GOT3 (cell line): ENCODE results near the gene SMIM43.

Source experiments
- DNase-seq: peaks from one replicate; lab custom pipeline; 2025; ENCODE audit warnings: mixed read lengths; lab: John Stamatoyannopoulos, UW

Gene SMIM43

DNA sequence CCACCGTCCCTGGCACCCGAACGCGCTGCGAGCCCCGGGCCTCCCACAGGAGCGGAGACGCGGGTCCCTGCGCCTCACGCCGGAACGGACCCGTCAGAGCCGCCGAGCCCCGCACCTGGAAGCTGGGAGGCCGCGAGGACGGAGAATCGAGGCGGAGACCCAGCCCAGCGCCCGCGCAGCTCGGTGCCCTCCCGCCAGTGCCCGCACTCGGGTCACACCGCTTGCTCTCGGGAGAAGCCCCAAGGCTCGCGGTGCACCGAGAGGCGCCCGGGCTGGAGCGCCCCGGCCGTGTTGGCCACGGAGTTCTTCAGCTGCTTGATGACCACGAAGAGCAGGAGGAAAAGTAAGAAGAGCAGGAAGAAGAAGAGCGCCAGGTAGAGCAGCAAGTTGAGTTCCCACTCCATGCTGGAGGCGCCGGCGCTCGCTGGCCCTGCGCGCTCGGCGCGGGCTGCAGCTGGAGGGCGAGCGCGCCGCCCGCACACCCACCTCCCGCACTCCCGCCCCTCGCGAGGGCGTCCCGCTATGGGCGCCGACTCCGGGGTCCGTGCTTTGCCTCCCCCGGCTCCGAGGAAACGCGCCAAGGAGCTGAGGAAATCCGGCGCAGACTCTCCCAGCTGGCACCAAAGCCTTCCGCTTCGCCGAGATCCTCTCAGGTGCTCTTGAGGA, at the start of gene SMIM43:
Gene SMIM43 (minus strand): TSS at position 463 of the 666 bp plus-strand sequence. CDS start 59 bp downstream, at position 404.
- DNase-seq: no peak

DNA sequence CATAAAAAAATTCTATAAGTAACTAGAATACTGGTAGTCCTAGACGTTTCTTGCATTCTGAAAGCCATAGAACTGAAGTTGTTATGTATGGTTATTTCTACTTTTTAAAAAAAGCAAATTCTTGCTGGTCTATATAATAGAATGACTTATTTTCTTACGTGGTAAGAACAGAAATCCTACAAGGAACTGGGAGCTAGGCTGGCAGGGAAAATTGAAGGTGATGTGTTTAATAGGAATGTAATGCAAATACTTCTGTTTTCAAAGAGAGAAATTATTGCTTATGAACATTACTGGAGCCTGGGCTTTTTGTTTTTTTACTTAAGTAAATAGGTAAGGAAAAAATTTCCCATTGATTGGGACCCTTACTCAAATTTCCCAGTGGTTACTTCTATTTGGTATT, 49.8 kb upstream of the SMIM43 start:
- DNase-seq: no peak

DNA sequence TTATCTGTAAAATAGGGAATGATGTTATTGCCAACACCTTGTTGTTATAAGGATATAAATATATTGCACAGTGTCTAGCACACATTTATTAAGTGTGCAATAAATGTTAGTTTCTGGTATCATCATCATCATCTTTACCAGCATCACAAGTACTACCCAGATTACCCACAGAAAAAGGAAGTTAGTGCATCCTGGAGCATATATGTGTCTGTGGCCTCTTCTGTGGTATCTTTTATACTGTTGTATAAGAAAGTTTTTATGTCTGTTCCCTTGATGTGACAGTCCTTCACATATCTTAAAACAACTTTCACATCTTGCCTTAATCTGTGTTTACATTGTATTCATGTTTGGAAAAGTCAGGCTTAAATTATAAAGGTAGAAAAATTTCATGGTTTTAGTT, 46.2 kb upstream of the SMIM43 start:
- no peak for DNase-seq

DNA sequence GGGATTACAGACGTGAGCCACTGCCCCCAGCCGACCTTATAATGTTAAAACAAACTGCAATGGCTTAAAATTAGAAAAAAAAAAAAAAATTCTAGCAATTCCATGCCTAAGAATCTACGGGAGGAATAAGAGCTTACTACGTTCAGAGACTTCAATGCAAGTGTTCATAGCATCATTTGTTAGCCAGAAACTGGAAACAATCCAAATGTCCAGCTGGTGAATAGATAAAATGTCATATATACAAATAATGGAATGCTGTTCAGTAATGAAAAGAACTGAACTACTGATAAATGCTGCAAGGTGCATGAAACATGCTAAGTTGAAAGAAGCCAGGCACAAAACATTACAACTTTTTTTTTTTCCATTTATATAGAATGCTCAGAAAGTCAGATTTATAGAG, 41.4 kb upstream of the SMIM43 start:
- DNase-seq: no peak

DNA sequence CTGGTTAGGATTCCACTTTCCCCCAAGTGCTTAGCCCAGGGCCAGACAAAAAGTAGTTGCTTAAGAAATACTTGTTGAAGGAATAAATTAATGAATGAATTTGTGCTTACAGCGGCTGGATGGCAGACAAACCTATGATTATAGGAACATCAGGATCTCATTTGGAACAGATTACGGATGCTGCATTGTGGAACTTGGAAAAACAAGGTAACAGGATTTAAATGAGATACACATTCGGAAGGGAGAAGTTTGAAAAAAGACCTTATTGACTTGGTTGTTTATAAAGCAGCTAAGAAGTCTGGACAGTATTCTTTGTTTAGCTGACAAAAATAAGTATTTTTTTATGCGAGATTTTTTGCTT, 36.7 kb upstream of the SMIM43 start:
- DNase-seq: no peak

DNA sequence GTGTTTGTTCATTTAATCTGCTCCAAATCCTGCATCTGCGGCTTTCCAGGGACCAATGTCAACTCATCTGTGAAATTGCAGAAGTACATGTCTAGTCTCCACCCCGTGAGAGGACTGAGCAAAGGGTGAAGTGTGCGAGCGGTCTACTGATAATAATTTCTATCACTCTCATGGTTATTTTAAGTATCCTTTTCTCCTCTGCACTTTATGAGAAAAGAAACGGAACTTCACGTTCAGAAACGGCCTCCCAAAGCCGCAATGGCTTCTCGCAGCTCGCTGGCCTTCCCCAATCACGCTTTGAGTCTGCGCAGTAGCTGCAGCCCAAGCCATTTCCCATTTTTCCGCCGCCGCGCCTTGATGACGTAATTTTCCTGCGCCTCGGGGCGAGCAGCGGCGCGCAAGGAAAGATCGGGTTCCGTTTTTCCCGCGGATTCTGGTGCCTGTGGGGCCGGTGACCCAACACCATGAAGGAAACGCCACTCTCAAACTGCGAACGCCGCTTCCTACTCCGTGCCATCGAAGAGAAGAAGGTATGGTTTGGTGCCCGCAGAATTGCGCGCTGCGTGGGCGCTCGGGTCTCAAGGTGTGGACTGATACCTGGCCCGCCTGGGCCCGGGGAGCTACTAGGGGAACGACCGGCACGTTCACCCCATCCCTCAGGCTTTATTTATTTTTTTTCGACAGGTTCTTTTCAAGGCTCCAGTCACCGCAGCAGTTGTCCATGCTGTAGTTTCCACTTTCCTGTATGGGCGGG, 36.2 kb upstream of the SMIM43 start, which contains the start of gene EXOSC9:
Gene EXOSC9 (plus strand): TSS at position 363 of the 754 bp plus-strand sequence. CDS start 102 bp downstream, at position 465.
- DNase-seq: peak; percentile 65

DNA sequence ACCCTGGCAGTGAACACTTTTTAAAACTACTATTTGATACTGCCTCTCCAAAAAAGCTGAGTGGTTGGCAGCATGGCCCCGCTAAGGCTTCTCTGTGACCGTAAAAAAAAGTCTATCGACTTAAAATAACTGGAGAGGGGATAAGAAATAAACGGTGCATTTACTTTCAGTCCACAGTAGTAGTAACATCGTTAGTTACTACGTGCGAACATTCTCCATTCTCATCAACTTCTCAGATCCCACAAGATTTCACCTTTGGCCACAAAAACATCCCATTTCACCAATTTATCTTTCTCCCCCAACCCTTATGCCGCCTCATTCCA, 35.6 kb upstream of the SMIM43 start:
- no peak for DNase-seq

DNA sequence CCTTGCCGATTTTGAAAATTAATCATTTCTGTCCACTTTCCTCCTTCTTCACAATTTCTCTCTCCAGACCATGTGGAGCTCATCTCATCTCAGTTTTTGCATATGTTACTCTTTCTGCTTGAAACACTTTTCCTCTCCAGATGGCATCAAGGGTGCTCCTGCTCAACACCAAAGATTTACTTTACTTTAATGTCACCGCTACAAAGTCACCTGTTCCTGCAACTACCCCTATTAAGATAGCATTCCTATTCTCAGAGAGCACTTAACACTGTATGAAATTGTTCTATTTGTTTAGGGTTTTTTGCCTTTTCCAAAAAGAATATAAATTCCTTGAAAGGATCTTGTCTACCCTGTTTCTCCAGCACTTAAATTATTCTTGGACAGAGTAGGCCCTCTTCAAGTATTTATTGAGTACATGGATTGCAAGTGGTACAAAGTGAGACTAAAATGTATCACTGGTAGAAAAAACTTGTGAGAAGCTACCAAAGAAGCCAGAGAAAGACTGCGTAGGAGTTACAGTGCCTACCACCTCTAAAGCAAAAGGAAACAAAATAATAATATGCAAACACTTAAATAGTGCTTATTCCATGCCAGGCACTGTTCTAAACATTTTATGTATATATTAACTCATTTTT, 35.0 kb upstream of the SMIM43 start:
- DNase-seq: no peak

DNA sequence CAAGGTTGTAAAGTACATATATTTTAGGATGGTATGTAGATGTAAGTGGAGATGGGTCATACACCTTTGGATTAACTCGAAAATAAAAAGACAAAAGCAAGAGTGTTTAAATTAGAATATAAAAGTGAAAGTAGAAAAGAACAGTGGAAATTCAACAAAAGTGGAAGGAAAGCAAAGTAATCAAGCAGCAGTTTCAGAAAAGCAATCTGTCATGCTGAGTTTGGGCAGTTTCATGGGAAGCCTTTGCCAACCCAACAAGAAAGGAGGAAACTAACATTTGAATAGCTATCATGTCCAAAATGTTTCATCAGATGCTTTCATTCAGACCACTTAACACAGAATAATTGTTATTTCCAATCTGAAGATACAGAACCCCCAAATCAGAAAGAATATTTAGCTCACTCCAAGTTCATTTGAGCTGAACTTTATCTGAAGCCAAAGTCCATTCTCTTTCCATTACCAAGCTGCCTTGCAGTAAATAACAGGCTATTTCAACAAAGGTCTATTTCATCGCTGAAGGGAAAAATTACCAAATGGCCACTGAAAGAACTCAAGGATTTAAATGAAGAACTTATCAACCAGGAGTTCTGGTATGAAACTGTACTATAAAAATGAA, 34.4 kb upstream of the SMIM43 start:
- DNase-seq: no peak

DNA sequence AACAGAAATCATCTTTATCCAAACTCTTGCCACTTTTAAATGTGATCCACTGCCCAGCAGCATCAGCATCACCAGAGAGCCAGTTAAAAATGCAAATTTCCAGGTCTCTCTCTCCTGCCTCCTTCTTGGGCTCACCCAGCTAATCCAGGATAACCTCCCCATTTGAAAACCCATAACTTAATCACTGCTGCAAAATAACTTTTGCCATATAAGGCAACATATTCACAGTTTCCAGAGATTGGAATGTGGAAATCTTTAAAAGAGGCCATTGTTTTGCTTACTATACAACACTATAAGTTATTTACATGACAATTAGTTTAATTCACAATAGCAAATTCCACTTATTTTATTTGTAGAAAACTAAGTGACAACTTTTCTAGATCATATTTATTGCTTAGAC, 31.3 kb upstream of the SMIM43 start:
- no peak for DNase-seq

DNA sequence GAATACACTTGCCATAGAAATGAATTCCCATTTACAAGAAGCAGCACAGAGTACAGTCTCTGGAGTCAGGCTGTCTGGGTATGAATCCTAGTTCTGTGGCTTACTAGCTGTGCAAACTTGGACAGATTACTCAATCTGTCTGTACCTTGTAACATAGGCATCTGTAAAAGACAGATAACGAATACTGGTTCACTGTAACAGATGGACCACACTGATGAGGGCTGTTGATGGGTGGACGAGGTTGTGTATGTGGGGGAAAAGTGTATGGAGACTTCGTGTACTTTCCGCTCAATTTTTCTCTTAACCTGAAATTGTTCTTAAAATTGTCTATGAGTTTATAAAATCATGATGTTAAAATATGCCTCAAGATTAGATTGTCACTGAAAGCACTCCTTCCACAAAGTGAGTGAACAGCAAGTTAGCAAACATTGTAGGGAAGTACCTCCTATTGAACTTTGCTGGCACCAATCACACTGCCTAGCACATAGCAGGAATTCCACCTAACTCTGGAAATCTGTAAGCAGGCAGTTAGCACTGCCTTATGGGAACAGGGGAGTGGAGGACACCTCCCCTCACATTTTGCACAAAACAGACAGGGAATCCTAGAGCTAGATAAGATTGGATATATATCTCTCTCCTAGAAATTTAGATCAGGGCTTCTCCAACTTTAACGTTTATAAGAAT, 29.7 kb upstream of the SMIM43 start:
- DNase-seq: no peak

DNA sequence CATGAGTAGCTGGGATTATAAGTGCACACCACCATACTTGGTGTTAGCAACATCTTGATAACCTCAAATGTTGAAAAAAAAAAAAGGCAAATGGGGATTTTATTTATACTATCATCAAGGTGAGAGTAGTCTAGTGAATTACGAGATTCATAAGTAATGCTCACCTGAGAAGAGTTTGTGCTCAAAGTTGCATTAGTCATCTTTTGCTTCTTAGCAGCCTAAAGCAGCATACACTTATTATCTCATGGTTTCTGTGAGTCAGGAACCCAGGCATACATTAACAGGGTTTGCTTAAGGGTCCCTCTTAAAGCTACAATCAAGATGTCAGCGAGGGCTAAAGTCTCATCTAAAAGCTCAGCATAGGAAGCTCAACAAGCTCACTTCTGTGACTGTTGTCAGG, 28.0 kb upstream of the SMIM43 start:
- DNase-seq: no peak

DNA sequence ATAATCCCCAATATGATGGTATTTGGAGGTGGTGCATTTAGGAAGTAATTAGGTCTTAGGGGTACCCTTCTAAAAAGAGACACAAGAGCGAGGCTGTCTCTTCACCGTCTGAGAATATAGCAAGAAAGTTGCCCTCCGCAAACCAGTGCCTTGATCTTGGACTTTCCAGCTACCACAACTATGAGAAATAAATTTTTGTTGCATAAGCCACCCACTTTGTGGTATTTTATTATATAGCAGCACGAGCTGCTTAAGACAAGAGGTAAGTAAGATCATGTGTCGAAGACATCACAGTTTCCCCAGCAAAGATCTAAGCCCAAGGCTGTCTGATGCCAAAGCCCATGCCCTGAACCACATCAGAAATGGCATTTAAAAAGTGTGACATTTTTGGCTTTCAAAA, 26.5 kb upstream of the SMIM43 start:
- DNase-seq: no peak

DNA sequence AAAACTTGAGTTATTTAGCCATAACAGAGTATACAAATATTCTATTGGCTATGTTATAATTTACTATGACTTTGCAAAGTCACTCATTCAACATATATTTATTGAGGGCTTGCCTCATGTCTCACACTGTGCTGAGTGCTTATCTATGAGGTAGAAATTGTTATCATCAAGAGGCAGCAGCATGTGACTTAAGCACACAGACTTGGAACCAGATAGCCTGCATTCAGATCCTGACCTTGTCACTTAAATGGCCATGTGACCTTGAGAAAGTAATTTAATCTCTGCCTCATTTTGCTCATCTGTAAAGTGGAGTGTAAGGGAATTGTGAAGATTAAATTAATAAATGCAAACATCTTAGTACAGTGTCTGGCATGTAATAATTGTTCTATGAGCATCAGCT, 26.0 kb upstream of the SMIM43 start:
- no peak for DNase-seq

DNA sequence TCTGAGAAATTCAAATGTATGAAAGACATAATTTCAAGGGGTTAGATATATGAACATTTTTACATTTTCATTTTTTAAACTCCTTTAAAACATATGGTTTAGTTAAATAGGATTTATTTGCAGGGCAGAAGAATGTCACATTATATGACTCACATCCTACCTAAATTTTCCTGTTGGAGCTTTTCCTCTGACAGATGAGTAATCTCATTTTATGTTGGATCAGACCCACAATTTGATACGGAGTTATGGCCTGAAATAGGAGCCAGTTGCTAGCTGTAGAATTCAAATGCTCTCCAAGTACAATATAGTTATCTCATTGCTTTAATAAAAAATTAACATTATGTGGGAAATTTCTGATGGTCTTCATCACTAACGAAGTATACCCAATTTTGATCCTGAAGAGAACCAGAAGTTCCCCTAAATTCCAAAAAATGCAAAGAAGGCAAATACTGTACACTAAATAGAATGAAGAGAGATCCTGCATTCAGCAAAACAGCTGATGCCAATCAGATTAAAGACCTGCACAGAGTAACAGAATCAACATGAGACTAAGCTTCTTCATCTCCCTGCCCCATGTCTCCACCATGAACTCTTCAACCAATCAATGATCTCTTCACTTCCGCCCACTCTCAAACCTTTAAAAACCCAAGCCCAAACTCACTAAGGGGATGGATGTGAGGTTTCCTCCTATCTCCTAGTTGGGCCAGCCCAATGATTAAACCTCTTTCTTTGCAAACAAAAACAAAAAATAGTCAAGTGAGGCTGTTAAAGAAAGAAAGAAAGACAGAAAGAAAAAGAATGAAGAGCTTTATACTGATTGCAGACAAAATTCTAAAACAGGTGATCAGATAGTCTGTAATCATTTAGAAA, 25.2 kb upstream of the SMIM43 start:
- no peak for DNase-seq

DNA sequence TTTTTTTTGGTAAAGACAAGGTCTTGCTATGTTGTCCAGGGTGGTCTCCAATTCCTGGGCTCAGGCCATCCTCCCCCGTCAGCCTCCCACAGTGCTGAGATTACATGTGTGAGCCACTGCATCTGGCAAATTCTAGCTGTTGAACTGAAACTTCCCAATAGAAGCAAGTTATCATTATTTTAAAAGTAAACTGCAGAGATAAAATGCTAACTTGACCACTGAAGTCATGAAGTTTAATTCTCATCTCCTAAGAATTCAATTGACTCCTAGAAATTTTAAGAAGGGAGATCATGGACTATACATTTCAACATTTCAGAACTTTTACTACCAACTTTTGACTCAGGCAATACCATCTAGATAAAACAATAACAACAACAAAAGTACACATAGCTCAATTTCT, 24.5 kb upstream of the SMIM43 start:
- no peak for DNase-seq

DNA sequence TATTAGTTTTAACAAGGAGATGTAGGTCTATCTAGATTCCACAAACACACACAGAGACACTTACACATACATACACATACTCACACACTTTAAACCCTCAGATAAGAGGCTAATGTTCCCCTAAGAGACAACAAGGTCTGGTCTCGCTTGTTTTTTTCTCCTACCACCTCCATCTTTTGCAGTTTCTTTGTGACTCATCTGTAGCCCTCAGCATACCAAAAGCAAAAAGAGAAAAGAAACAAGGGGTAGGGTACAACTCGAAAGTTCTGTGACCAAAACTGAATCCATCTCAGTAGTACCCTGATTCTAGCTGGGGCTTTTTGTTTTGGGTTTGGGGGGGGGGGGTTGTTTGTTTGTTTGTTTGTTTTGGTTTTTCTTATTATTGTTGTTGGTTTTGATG, 23.9 kb upstream of the SMIM43 start:
- no peak for DNase-seq

DNA sequence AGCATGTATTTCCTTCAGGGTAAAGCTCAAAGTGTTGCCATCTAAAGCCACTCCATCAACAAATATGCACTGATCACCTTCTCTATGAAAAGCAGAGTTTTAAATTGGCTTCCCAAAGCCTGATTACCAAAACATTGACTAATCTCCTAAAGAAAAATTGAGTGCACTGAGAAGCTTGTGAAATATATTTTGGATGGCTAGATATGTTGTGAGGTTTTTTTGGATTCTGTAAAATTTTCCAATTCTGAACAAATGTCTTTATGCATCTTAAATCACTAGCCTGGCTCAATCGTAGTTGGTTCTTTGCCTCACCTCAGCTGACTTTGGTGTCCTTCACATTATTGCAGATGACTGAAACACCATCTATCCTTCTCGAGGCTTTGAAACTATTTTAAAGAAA, 21.3 kb upstream of the SMIM43 start:
- no peak for DNase-seq

DNA sequence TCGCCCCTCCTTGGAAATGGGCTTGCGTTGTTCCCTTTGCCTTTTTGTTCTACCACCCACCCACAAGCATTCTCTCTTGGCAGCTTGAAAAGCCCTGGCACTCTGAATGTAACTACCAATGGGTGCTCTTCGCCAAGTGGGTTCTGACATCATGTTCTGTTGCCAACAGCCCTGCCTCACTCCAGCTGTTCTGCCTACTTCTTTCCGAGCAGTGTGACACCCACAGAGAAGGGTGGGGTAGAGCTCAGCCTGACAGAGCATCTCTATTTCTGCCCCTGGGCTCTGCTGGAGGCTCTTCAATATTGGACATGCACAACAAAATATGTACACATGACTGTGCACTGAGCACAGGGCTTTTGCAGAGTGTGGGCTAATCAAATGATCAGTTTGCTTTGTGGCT, 20.5 kb upstream of the SMIM43 start:
- DNase-seq: no peak

DNA sequence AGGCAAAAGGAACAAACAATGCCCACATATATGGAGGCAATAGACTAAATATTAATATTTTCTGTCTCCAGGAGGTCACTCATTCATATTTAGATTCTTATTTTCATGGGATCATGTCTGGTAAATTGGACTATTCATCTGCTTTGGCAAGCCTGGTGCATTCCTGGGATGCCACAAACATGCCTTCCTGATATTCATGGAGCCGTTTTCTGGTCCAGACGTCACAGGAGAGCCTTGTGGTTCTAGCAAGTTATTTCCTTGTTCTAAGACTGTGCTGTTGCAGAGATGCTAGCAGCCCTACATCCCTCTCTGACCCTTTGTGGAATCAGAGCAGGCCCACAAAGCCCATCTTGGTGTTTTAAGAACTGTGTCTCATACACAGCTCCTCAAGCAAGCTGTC, 20.0 kb upstream of the SMIM43 start:
- no peak for DNase-seq

DNA sequence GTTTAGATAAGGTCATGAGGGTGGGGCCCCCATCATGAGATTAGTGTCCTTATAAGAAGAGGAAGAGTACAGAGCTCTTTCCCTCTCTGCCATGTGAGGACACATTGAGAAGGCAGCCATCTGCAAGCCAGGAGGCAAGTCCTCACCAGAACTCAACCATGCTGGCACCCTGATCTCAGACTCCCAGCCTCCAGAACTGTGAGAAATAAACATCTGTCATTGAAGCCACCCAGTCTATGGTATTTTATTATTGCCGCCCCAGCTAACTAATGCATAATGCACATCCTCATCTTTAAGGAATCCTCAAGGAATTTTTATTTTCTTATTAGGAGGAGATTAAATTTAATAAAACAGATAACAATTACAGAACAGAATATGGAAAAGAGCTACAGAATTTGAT, 19.4 kb upstream of the SMIM43 start:
- no peak for DNase-seq
